Measurements from ENCODE around the gene PTPN4. TPM values are rescaled to one million over a fixed set of nuclear protein-coding genes. Genes with fewer than 3 reads are reported as not detected.

The PTPN4 gene
- total RNA-seq, 1 experiment from 2014 or later, result 46.8 TPM

DNA sequence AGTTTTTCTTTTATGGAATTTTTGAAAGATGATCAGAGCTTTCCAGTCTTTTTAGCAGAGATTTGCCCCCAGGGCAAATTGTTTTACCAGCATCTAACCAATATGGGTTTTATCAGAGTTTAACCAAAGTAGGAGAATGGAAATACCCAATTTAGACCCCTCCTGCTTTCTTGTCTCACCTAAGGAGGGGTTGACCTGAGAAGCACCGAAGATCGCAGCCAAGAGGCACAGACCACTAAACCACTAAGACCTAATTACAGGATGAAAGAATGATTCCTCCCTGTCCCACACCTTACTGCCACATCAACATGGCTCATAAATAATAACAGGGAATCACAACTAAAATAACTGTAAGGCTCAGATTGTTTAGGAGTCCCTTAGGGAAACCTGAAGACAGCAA is 141.3 kb downstream of the PTPN4 start:
- no peak for DNase-seq
- Mint-ChIP-seq H3K4me1 (ENCODE audit: low read depth, unreplicated experiment) (peaks cover 6% of the 10 kb centered on the region), H3K27me3 (ENCODE audit: insufficient read depth, unreplicated experiment) (no peaks in the 10 kb centered on the region), H3K4me3 (ENCODE audit: unreplicated experiment) (no peak overlapping the region), H3K9me3 (ENCODE audit: unreplicated experiment) (no peaks in the 10 kb centered on the region), H3K36me3 (ENCODE audit: insufficient read depth, unreplicated experiment) (peaks cover 34% of the 10 kb centered on the region), H3K27ac (ENCODE audit: unreplicated experiment) (no peak overlapping the region)
- TF ChIP-seq, protein P1, sequence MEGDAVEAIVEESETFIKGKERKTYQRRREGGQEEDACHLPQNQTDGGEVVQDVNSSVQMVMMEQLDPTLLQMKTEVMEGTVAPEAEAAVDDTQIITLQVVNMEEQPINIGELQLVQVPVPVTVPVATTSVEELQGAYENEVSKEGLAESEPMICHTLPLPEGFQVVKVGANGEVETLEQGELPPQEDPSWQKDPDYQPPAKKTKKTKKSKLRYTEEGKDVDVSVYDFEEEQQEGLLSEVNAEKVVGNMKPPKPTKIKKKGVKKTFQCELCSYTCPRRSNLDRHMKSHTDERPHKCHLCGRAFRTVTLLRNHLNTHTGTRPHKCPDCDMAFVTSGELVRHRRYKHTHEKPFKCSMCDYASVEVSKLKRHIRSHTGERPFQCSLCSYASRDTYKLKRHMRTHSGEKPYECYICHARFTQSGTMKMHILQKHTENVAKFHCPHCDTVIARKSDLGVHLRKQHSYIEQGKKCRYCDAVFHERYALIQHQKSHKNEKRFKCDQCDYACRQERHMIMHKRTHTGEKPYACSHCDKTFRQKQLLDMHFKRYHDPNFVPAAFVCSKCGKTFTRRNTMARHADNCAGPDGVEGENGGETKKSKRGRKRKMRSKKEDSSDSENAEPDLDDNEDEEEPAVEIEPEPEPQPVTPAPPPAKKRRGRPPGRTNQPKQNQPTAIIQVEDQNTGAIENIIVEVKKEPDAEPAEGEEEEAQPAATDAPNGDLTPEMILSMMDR (IDR thresholded peaks at IDR 0.05; ENCODE audit: insufficient read depth in 1 of 2, low read depth in 1 of 2, low read length in 1 of 2, severe bottlenecking in 1 of 2, unreplicated experiment in 1 of 2), result no peak
- POLR2A ChIA-PET, result no interaction called here
- Histone ChIP-seq H3K27me3 (replicated peaks; ENCODE audit: control insufficient read depth, insufficient read depth, low read length) (no peaks in the 10 kb centered on the region), H3K9me3 (no peaks in the 10 kb centered on the region), H3K4me1 (no peaks in the 10 kb centered on the region), H3K36me3 (ENCODE audit: control insufficient read depth, insufficient read depth, low read length) (peaks cover 6% of the 10 kb centered on the region), H3K4me3 (ENCODE audit: low read depth, low read length) (no peak overlapping the region)
- intact Hi-C loops (cut with micrococcal nuclease; ENCODE audit: unreplicated experiment), result no loop called here
- BruUV-seq (replicated peaks), result no TSS peak
- CTCF ChIA-PET, result no interaction called here

DNA sequence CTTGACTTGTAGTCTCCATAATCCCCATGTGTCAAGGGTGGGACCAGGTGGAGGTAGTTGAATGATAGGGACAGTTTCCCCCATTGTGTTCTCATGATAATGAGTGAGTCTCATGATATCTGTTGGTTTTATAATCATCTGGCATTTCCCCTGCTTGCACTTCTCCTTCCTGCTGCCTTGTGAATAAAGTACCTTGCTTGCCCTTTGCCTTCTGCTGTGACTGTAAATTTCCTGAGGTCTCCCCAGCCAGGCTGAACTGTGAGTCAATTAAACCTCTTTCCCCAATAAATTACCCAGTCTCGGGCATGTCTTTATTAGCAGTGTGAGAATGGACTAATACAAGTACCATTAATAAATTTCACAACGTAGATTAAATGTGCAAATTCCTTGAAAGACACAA is 150.8 kb downstream of the PTPN4 start:
- TF ChIP-seq, protein P1 (IDR thresholded peaks at IDR 0.05; ENCODE audit: insufficient read depth in 1 of 2, low read depth in 1 of 2, low read length in 1 of 2, severe bottlenecking in 1 of 2, unreplicated experiment in 1 of 2), result no peak
- ChIA-PET CTCF (no interaction called here), POLR2A (no interaction called here)
- intact Hi-C loops (cut with micrococcal nuclease; ENCODE audit: unreplicated experiment), result no loop called here
- no peak overlapping the region for H3K27ac Mint-ChIP-seq (ENCODE audit: unreplicated experiment)
- Histone ChIP-seq H3K9me3 (no peaks in the 10 kb centered on the region), H3K27me3 (replicated peaks; ENCODE audit: control insufficient read depth, insufficient read depth, low read length) (no peaks in the 10 kb centered on the region), H3K4me1 (0 out of 2 replicates have a peak, but pooled peaks cover 4% of the 10 kb centered on the region), H3K36me3 (ENCODE audit: control insufficient read depth, insufficient read depth, low read length) (no peaks in the 10 kb centered on the region), H3K4me3 (ENCODE audit: low read depth, low read length) (no peak overlapping the region)
- no peaks in the 10 kb centered on the region for H3K27me3 Mint-ChIP-seq (ENCODE audit: insufficient read depth, unreplicated experiment)
- no peak for DNase-seq
- no peak overlapping the region for H3K4me3 Mint-ChIP-seq (ENCODE audit: unreplicated experiment)
- BruUV-seq (replicated peaks), result no TSS peak
- H3K36me3 Mint-ChIP-seq (ENCODE audit: insufficient read depth, unreplicated experiment), result peaks cover 12% of the 10 kb centered on the region
- no peaks in the 10 kb centered on the region for H3K9me3 Mint-ChIP-seq (ENCODE audit: unreplicated experiment)
- H3K4me1 Mint-ChIP-seq (ENCODE audit: low read depth, unreplicated experiment), result no peaks in the 10 kb centered on the region

DNA sequence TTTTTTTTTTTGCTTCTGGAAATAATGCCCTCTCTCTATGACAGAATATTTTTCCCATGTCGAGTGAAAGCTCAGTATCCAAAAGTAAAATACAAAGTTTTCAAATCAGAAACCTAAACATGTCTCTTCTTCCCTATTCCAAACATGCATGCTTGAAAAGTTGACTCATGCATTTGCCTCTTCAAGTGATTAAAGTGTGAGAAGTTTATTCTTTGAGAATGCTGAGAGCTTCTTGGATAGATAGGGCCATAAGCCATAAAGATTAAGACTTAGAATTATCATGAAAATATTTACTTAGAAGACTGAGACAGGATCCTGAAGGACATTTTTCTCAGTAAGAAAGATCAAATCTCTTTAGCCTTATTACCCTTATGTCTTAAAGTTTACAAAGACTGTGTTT is 154.5 kb downstream of the PTPN4 start:
- no peak for DNase-seq
- no TSS peak for BruUV-seq (replicated peaks)
- Histone ChIP-seq H3K27me3 (replicated peaks; ENCODE audit: control insufficient read depth, insufficient read depth, low read length) (no peaks in the 10 kb centered on the region), H3K36me3 (ENCODE audit: control insufficient read depth, insufficient read depth, low read length) (no peaks in the 10 kb centered on the region), H3K4me3 (ENCODE audit: low read depth, low read length) (no peak overlapping the region), H3K9me3 (no peaks in the 10 kb centered on the region), H3K4me1 (0 out of 2 replicates have a peak, but pooled peaks cover 4% of the 10 kb centered on the region)
- H3K27ac Mint-ChIP-seq (ENCODE audit: unreplicated experiment), result no peak overlapping the region
- H3K36me3 Mint-ChIP-seq (ENCODE audit: insufficient read depth, unreplicated experiment), result peaks cover 5% of the 10 kb centered on the region
- TF ChIP-seq, protein P1 (IDR thresholded peaks at IDR 0.05; ENCODE audit: insufficient read depth in 1 of 2, low read depth in 1 of 2, low read length in 1 of 2, severe bottlenecking in 1 of 2, unreplicated experiment in 1 of 2), result no peak
- H3K4me3 Mint-ChIP-seq (ENCODE audit: unreplicated experiment), result no peak overlapping the region
- H3K27me3 Mint-ChIP-seq (ENCODE audit: insufficient read depth, unreplicated experiment), result no peaks in the 10 kb centered on the region
- H3K4me1 Mint-ChIP-seq (ENCODE audit: low read depth, unreplicated experiment), result no peaks in the 10 kb centered on the region
- POLR2A ChIA-PET, result no interaction called here
- H3K9me3 Mint-ChIP-seq (ENCODE audit: unreplicated experiment), result no peaks in the 10 kb centered on the region
- CTCF ChIA-PET, result interaction anchor here (0.5 kb wide), 1 partner anchor 864 kb away, joined by 3 read pairs; no protein-coding TSS in a partner anchor
- intact Hi-C loops (cut with micrococcal nuclease; ENCODE audit: unreplicated experiment), result no loop called here

Data from Caco-2 (cell line).